ENCODE measurements around the gene MRRF.

MRRF gene

DNA sequence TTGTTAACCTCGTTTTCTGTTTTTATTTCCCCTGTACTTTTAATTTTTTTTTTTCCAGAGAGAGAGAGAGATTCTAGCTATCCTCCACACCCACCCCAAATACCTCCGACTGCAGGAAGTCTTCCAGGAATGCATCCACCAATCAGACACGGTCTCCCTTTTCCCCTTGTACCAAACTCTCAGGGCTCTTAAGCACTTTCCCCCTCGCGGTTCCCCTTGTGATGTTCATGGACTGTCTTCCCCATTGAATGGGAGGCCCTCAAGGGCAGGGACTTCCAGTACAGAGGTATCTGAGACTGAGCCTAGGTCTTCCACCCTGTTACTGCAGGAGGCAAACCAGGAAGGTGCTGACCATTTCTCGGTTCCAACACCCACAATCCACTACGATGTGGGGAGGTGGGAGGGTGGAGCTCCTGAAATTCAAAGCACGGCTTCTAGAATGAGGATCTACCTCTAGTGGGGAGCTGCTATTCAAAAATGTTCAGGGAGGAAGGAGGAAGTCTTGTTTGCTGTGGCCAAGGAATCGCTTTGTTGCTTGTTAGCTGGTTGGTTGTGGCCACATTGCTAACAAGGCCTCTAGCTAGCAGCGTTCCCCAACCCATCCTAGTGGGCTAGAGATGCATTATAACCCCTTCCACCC is 68.6 kb downstream of the MRRF start:
- no peak for DNase-seq

DNA sequence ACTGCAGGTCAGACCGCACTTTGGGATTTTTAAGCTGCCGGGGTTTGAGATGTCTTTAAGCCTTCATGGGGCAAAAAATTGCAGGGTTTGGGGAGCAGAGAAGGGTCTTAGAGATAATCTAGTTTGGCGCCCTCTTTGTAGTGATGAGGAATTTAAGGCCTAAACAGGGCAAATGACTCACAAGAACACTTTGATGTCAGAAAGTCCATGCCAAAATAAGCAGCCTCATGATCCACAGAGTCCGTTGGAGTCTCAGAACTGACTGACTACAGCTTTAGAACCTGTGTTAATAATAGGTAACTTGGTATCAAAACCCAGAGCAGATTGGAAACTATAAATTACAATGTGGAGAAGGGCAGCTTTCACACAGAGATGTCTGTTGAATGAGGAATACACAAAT is 70.2 kb downstream of the MRRF start:
- no peak for DNase-seq

GRCh38 chr9:122336189-122336588 is 71.5 kb downstream of the MRRF start:
- no peak for DNase-seq

DNA sequence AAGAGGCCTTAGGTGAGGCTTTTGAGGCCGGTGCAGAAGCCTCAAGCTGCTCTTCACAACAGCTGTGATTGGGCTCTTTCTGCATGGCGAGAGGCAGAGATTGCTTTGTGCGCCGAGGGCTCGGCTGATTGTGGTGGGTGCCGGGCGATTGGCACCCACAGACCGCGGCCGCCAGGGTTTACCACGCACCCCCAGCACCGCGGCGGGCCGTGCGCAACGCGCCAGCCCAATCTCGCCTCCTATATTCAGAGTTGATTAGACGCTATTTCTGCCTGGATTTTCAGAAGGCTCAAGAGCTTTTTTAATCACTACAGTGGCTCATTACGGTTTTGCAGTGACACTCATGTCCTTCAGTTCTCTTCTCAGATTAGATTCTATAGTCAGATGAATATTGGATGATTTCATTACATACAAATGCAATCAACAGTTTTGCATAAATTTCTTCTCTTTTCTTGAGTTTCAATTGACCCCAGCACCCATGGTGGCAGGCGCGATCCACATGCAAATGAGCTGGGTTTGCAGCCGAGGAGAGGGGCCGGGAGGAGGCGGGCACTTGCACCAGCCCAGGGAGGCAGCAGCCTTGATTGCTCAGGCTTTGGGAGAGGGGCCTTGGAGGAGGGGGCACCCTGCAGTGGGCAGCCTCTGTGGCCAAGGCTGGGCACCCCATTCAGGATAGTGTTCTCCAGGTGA is 72.3 kb downstream of the MRRF start:
- no peak for DNase-seq

DNA sequence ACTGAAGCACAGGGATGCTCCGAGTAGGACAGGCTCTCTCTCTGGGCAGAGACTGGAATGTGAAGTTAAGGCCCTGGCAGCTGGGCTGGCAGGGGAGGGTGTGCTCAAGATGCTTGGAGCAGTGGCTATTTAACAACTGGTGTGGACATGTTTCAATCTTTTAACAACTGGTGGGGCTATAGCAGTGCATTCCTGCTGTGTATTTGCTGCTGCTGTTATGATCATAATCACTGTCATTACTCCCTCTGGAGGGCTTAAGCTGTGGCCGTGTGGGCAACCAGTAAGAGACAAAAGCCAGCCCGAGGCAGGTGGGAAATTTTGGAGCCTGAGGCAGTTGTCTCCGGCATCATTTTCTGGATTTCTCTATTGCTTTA is 72.9 kb downstream of the MRRF start:
- no peak for DNase-seq

GRCh38 chr9:122338536-122338935 is 73.9 kb downstream of the MRRF start:
- DNase-seq, result no peak

GRCh38 chr9:122338994-122339393 is 74.3 kb downstream of the MRRF start:
- no peak for DNase-seq

- DNase-seq, result no peak
Observed at GRCh38 chr9:122339579-122339978, 74.9 kb downstream of the MRRF start.

DNA sequence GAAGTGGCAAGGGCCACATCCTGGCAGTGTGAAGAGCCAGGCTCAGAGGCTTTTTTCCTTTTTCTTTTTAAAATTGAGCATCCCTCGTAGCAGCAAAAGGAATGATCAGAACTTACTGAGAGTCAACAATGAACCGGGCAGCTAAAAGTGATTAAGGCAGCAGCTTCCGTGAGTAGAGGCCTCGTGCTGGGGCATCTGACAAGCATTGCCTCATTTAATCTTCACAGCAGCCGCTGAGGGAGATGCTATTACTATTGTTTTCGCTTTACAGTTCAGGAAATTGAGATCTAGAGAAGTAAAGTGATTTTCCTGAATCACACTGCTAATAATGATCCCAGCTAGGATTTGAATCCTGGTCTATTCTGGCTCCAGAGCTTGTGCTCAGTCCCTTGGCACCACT is 75.5 kb downstream of the MRRF start:
- DNase-seq, result no peak

DNA sequence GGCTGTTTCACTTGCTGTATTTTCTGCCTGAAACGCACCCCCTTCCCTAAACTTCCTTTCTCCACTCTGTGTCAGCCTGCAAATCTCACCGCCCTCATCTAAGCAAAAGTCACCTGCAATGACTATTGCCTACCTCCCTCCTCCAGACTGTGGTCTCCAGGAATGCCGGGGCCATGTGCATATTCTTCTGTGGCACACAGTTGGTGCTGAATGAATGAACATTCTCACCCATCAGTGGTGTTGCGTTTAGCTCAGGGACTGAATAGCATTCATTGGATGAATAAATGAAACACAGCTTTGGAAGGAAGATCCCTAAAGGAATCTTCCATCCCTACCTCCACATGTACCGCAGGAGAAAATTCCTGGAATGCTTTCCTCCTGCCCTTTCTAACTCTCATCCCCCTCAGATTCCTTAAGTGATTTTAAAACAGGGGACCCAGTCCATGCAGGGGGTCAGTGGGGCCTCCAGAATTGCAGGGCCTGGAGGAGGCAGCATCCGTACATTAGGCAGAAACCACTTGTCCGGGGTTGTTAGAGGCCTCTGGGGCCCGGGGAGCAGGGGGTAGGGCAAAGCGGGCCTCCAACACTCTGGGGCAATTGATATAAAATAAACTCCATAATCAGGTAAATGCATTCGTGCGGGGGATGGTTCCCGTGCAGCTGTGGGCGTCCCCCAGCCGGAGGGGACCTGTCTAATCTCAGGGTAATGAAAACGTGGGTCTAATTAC is 77.8 kb downstream of the MRRF start:
- DNase-seq, result no peak

DNA sequence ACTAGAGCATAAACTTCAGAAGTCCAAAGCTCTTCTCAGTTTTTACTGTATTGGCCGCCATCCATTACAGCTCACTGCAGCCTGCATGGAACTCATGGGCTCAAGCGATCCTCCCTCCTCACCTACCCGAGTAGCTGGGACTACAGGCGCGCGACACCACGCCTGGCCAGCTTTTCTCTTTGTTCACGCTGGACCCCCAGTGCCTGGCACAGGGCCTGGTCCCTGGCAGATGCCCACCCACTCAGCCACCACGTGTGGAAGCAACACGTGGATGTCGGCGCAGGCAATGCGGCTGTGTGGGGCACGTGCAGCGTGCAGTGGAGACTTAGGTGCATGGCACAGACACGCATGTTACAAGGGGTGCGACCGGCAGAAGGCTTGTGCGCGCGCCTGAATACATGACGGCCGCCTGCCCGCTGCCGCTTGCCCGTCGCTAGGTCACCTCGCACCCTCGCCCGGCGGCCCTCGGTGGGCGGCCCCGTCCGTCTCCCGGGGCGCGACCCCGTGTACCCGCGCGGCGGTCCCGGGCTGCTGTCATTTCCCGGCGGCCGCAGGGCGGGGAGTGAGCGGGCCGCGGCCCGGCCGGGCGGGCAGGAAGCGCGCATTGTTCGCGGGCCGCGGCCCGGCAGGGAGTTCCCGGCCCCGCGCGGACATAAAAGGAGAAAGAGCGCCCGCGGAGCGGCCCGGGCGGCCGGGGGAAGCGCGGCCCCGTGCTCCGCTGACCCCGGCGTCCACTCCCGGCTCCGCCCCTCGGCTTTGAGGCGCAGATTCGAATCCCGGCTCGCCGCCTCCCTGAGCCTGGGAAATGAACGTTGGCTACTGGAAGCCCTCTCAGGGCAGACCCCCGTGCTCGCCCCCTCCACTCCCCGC is 82.0 kb downstream of the MRRF start:
- DNase-seq, result peak; percentile 12

DNA sequence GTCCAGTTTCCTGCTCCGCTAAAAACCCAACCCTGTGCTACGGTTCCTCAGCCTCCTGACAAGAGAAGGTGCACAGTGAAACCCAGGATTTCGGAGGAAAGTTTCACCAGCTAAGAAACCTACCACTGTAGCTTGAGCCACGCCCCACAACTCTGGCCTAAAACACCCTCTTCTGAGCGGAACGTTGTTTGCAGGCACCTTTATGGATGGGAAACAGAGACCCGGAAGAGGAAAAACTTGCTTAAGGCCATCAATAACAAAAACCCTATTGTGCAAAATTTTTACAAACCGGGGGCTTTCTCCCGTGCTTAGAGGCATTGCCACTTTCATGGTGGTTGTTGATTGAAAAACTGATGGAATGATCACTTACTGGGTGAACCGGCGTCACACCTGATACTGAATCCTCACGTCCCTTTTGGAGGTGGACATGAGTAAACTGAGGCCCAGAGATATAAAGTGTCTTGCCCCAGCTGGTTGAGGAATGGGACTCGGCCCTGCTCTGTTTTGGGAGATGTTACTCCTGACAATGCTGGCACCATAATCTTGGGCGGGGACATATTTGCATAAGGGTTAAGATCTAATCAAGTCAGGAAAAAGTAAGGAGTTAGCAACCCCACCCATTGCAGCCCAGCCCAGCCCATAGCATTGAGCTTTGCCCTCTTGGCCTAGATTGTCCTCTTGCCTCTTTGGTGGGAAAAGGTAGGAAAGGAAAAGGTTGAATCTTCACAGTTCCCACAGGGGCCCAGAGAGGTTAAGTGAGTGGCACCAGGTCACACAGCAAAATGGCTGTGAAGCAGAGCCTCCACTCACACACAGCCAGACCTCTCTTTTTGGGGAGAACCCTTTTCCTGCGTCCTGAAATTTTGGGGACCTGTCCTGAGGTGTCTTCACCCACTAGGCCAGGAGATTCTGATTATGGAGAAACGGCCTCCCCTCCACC is 82.9 kb downstream of the MRRF start:
- DNase-seq, result no peak

- no peak for DNase-seq
Observed at GRCh38 chr9:122348288-122348777, 83.7 kb downstream of the MRRF start.

- no peak for DNase-seq
Observed at GRCh38 chr9:122348791-122349190, 84.1 kb downstream of the MRRF start.

- no peak for DNase-seq
Observed at GRCh38 chr9:122349201-122349600, 84.5 kb downstream of the MRRF start.

DNA sequence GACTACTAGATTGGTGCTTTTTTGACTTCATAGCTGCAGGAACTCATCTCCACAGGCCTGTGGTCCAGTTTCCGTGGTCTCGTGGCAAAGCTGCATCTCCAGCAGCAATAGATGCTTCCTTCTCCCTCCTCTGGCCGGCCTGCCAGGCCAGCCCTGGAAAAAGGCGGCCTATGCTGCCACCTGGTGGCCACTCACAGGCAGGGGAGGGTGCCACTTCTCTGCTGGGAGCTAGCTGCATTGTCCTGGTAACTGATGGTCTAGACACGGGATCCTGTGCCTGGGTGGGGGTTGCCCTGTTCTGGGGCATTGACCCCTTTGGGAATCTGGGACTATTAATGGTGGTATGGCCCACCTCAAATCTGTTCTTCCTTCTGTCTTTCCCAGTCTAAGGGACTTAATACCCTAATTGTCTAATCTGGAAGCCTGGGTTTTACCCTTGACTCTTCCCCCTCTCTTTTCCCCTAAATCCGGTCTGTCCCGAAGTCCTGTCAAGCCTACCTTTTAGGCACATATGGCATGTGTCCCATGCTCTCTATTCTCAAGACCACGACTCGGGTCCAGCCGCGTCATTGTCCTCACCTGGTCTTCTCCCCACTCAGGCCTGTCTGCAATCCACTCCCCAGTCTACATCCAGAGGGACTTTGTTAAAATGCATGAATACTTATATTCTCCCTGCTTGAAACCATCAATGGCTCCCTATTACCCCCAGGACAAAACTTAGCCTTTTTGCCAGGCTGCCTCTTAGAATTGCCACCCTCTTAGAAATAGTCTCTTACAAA is 86.1 kb downstream of the MRRF start:
- peak; percentile 78 for DNase-seq

- no peak for DNase-seq
Observed at GRCh38 chr9:122354536-122355199, 90.0 kb downstream of the MRRF start.

GRCh38 chr9:122355336-122355875 is 90.7 kb downstream of the MRRF start:
- no peak for DNase-seq

DNA sequence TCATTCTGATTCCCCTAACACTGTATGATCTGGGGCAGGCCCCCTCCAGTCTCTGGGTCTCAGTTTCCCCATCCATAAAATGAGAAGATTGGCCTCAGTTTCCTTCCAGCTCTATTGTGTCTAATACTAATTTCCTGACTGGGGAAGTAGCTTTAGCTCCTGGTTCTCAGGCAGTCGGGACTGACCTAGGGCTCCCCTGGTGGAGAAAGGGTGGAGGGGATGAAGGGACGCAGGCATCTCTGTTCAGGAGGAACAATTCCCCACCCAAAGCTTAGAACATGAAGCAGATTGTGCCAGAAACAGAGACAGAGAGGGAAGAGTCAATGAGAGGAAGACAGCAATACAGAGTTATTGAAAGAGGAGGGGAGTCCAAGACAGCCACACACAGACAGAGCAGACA is 91.9 kb downstream of the MRRF start:
- DNase-seq, result no peak

DNA sequence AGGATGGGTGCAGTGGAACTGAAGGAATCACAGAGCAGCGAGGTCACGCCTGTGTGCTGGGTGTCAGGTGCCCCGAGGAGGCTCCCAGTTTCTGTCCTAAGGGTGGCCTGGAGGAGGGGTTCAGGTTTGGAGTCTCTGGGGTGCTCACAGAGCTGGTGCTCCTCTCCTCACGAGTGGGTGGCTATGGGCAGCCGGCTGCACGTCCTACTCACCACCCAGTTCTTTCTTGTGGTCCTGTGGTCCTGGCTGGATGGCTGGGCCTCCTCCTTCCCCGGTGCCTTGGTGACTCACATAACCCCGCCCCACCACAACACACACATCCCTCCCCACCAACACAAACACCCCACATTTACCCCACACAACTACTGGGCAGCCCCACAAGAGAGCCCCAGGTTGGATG is 96.2 kb downstream of the MRRF start:
- DNase-seq, result no peak

All from activated naive CD4-positive, alpha-beta T cell treated with Interleukin-2 at 50 U/mL for 16 hours (primary cell).